ENCODE measurements around the gene MB.

MB gene

DNA sequence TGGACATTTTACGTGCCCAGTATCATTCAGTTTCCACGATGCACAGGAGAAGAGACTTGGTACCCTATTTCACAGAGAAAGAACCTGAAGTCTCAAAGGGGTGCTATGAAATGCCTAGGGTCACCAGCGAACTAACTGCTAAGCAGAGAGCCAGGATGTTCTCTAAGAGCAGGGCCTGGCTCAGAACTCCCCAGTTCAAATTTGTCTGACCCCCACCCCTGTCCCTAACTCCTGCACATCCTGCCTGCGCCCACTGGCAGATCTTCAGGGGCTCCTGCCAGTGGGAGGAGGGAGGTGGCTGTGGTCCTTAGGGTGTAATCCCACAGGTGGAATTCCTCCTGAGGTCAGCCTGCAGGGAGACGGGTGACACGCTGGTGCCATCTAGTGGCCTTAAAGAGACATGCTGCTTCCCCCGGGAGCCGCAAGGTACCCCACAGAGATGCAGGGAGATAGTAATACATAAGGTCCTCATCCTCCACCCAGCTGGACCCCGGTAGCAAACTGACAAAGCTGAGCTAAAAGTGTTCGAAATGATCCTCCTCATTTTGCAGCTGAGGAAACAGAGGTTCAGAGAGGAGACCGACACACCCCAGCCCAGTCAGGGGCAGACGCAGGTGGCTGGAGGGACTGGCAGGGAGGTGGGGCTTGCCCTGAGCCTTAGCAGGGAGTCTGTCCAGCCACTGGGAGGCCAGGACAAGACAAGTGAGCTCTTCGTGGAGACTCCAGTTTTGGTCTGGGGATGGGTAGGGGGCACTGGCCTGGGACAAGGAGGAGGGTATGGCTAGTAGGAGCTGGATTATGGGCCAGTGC is 34.1 kb downstream of the MB start:
- H3K4me2 ChIP-seq (ENCODE audit: low read length) = 0 out of 2 replicates have a peak overlapping the region, but pooled peaks have one; percentile 12
- no peak overlapping the region for H3K4me3 ChIP-seq (ENCODE audit: low read length)
- H3K9ac ChIP-seq (ENCODE audit: low read length) = no peak overlapping the region
- H2AFZ ChIP-seq (ENCODE audit: low read depth, low read length) = peak overlapping the region; percentile 52; the same call in 1 of the 2 replicates
- no peaks in the 10 kb centered on the region for H3K9me3 ChIP-seq (ENCODE audit: insufficient read depth, low read length)
- H3K27me3 ChIP-seq (ENCODE audit: low read depth, low read length) = no peaks in the 10 kb centered on the region
- H3K27ac ChIP-seq (ENCODE audit: low read length) = no peak overlapping the region
- no peaks in the 10 kb centered on the region for H3K36me3 ChIP-seq (replicated peaks; ENCODE audit: low read depth, low read length)
- no peak for TF ChIP-seq EZH2phosphoT487 (IDR thresholded peaks at IDR 0.05; ENCODE audit: low read depth)
- TF ChIP-seq, protein P1, sequence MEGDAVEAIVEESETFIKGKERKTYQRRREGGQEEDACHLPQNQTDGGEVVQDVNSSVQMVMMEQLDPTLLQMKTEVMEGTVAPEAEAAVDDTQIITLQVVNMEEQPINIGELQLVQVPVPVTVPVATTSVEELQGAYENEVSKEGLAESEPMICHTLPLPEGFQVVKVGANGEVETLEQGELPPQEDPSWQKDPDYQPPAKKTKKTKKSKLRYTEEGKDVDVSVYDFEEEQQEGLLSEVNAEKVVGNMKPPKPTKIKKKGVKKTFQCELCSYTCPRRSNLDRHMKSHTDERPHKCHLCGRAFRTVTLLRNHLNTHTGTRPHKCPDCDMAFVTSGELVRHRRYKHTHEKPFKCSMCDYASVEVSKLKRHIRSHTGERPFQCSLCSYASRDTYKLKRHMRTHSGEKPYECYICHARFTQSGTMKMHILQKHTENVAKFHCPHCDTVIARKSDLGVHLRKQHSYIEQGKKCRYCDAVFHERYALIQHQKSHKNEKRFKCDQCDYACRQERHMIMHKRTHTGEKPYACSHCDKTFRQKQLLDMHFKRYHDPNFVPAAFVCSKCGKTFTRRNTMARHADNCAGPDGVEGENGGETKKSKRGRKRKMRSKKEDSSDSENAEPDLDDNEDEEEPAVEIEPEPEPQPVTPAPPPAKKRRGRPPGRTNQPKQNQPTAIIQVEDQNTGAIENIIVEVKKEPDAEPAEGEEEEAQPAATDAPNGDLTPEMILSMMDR (IDR thresholded peaks at IDR 0.05; ENCODE audit: low read depth, low read length) = peak; percentile 96
- H3K79me2 ChIP-seq (ENCODE audit: low read length) = no peaks in the 10 kb centered on the region
- H3K4me1 ChIP-seq (ENCODE audit: low read length) = 0 out of 2 replicates have a peak, but pooled peaks cover 2% of the 10 kb centered on the region
- H4K20me1 ChIP-seq (ENCODE audit: insufficient read depth, low read length) = no peaks in the 10 kb centered on the region

DNA sequence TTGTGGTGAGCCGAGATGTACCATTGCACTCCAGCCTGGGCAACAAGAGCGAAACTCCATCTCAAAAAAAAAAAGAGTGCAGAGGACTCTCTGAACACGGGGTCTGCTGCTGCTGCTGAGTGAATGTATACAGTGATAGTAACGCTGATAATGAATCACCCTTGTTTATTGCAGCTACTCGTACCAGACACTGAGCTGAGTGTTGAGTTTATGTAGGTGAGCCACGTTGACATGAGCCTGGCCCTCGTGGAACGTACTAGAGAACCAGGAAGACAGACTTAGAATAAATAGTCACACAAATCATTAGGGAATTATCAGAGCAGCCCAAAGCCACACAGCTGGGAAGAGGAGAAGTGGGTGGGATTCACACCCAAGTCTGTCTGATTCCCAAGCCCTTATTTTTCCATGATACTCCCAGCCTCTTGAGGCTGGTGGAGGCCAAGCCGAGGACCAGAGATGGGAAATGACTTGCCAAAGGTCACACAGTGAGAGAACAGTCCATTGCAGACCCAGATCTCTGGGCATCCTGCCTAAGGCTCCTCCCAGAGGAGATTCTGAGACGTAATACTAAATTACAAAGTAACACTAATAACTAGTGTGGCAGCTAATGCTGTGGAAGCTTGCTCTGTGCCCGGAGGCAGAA is 34.8 kb downstream of the MB start:
- Histone ChIP-seq H3K27ac (ENCODE audit: low read length) (no peak overlapping the region), H3K9ac (ENCODE audit: low read length) (no peak overlapping the region)

GRCh38 chr22:35581023-35581413 is 36.1 kb downstream of the MB start:
- 0 out of 2 replicates have a peak, but pooled peaks cover 2% of the 10 kb centered on the region for H3K4me1 ChIP-seq (ENCODE audit: low read length)
- no peaks in the 10 kb centered on the region for H3K9me3 ChIP-seq (ENCODE audit: insufficient read depth, low read length)
- H3K4me2 ChIP-seq (ENCODE audit: low read length) = no peak overlapping the region
- no peak overlapping the region for H3K27ac ChIP-seq (ENCODE audit: low read length)
- no peak overlapping the region for H2AFZ ChIP-seq (ENCODE audit: low read depth, low read length)
- H3K4me3 ChIP-seq (ENCODE audit: low read length) = no peak overlapping the region
- no peaks in the 10 kb centered on the region for H3K27me3 ChIP-seq (ENCODE audit: low read depth, low read length)
- no peaks in the 10 kb centered on the region for H3K36me3 ChIP-seq (replicated peaks; ENCODE audit: low read depth, low read length)
- no peak overlapping the region for H3K9ac ChIP-seq (ENCODE audit: low read length)
- H4K20me1 ChIP-seq (ENCODE audit: insufficient read depth, low read length) = no peaks in the 10 kb centered on the region
- no peaks in the 10 kb centered on the region for H3K79me2 ChIP-seq (ENCODE audit: low read length)
- TF ChIP-seq, protein P1 (IDR thresholded peaks at IDR 0.05; ENCODE audit: low read depth, low read length) = no peak
- no peak for TF ChIP-seq EZH2phosphoT487 (IDR thresholded peaks at IDR 0.05; ENCODE audit: low read depth)

More for the DNA sequence above, 34.8 kb downstream of the MB start:
- no peaks in the 10 kb centered on the region for H3K9me3 ChIP-seq (ENCODE audit: insufficient read depth, low read length)
- H3K27me3 ChIP-seq (ENCODE audit: low read depth, low read length) = no peaks in the 10 kb centered on the region
- 0 out of 2 replicates have a peak, but pooled peaks cover 2% of the 10 kb centered on the region for H3K4me1 ChIP-seq (ENCODE audit: low read length)
- no peak overlapping the region for H3K4me3 ChIP-seq (ENCODE audit: low read length)
- no peak for TF ChIP-seq EZH2phosphoT487 (IDR thresholded peaks at IDR 0.05; ENCODE audit: low read depth)
- TF ChIP-seq, protein P1 (IDR thresholded peaks at IDR 0.05; ENCODE audit: low read depth, low read length) = no peak
- no peaks in the 10 kb centered on the region for H3K36me3 ChIP-seq (replicated peaks; ENCODE audit: low read depth, low read length)
- H3K4me2 ChIP-seq (ENCODE audit: low read length) = no peak overlapping the region
- no peak overlapping the region for H2AFZ ChIP-seq (ENCODE audit: low read depth, low read length)
- no peaks in the 10 kb centered on the region for H3K79me2 ChIP-seq (ENCODE audit: low read length)
- no peaks in the 10 kb centered on the region for H4K20me1 ChIP-seq (ENCODE audit: insufficient read depth, low read length)

GRCh38 chr22:35580351-35581022 is 36.6 kb downstream of the MB start:
- no peak overlapping the region for H2AFZ ChIP-seq (ENCODE audit: low read depth, low read length)
- TF ChIP-seq, protein P1 (IDR thresholded peaks at IDR 0.05; ENCODE audit: low read depth, low read length) = no peak
- no peak for TF ChIP-seq EZH2phosphoT487 (IDR thresholded peaks at IDR 0.05; ENCODE audit: low read depth)
- no peaks in the 10 kb centered on the region for H3K9me3 ChIP-seq (ENCODE audit: insufficient read depth, low read length)

More at GRCh38 chr22:35580351-35581022, 36.6 kb downstream of the MB start:
- no peak overlapping the region for H3K4me2 ChIP-seq (ENCODE audit: low read length)
- H3K4me1 ChIP-seq (ENCODE audit: low read length) = 0 out of 2 replicates have a peak, but pooled peaks cover 2% of the 10 kb centered on the region
- H3K9ac ChIP-seq (ENCODE audit: low read length) = no peak overlapping the region
- H3K36me3 ChIP-seq (replicated peaks; ENCODE audit: low read depth, low read length) = no peaks in the 10 kb centered on the region
- H3K27ac ChIP-seq (ENCODE audit: low read length) = no peak overlapping the region
- H3K27me3 ChIP-seq (ENCODE audit: low read depth, low read length) = no peaks in the 10 kb centered on the region
- H3K79me2 ChIP-seq (ENCODE audit: low read length) = no peaks in the 10 kb centered on the region
- H4K20me1 ChIP-seq (ENCODE audit: insufficient read depth, low read length) = no peaks in the 10 kb centered on the region
- no peak overlapping the region for H3K4me3 ChIP-seq (ENCODE audit: low read length)

Data from OCI-LY3 (cell line).